AG04449 (cell line): ENCODE results near the gene DDO.

ENCODE experiments used
- CTCF ChIA-PET: fragments of 350-600 bp; formaldehyde crosslinking; extraction: SDS; loops from one replicate; lab custom pipeline; 2021; ENCODE audit warnings: antibody characterized with exemption; lab: Yijun Ruan, JAX
- POLR2A ChIA-PET: fragments of 400-600, 350-600 bp; formaldehyde crosslinking; extraction: SDS; loops from one replicate; lab custom pipeline; 2020; ENCODE audit warnings: antibody characterized with exemption, inconsistent platforms; lab: Yijun Ruan, JAX
- DNase-seq: peaks from one replicate; pipeline ENCODE4 v3.0.0-alpha.2; 2010; ENCODE audit warnings: low read depth, low spot score
- H3K4me3 ChIP-seq: 2 replicates; pipeline ENCODE4 v1.5.1; 2011; ENCODE audit warnings: low read depth, mild to moderate bottlenecking, control low read depth, low read length
- TF ChIP-seq, protein P1 (sequence below): IDR thresholded peaks from one replicate; pipeline ENCODE4 v1.5.1; 2011; ENCODE audit warnings: mild to moderate bottlenecking, moderate library complexity, low read length, control low read depth, inconsistent platforms; ENCODE audit not compliant: insufficient read depth; ENCODE audit errors: missing control alignments

The DDO gene

DNA sequence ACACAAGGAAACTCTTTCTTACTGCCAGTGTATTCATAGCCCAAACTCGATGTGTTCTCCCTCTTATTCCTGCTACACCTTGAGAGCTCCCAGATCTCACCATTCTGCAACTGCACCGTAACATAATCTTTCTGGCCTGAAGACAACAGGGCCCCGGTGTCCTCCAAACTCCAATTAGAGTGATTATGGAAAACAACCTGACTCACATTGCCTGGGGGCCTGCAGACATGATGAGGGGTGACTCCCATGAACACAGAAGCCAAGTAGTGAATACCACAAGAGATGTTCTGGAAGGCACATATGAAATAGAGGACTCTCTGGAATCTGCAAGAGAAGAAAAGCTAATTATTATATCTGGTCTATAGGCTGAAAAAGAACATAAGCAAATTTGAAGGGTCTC, 41.3 kb upstream of the DDO start:
- POLR2A ChIA-PET = no interaction called here
- no peak overlapping the region for H3K4me3 ChIP-seq
- CTCF ChIA-PET = no interaction called here
- DNase-seq = no peak
- TF ChIP-seq, protein P1, sequence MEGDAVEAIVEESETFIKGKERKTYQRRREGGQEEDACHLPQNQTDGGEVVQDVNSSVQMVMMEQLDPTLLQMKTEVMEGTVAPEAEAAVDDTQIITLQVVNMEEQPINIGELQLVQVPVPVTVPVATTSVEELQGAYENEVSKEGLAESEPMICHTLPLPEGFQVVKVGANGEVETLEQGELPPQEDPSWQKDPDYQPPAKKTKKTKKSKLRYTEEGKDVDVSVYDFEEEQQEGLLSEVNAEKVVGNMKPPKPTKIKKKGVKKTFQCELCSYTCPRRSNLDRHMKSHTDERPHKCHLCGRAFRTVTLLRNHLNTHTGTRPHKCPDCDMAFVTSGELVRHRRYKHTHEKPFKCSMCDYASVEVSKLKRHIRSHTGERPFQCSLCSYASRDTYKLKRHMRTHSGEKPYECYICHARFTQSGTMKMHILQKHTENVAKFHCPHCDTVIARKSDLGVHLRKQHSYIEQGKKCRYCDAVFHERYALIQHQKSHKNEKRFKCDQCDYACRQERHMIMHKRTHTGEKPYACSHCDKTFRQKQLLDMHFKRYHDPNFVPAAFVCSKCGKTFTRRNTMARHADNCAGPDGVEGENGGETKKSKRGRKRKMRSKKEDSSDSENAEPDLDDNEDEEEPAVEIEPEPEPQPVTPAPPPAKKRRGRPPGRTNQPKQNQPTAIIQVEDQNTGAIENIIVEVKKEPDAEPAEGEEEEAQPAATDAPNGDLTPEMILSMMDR = no peak

DNA sequence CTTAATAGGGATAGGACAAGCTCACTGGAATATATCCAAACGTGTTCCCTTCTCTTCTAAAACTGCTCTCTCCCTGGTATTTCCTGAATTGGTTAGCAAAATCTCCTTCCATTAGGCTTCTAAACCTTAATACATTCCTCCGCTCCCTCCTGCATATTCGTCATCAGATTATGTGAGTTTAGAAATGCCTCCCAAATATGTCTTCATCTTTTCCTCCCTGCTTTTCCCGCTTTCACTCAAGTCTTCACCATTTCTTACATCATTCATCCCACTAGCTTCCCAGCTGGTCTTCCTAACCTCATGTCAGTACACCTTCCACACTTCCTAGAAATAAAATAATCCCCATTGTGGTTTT, 34.1 kb upstream of the DDO start:
- TF ChIP-seq, protein P1 = no peak
- ChIA-PET CTCF (interaction anchor here (0.9 kb wide), 1 partner anchor 58 kb away, joined by 3 read pairs; no protein-coding TSS in a partner anchor), POLR2A (no interaction called here)
- DNase-seq = no peak
- H3K4me3 ChIP-seq = no peak overlapping the region

DNA sequence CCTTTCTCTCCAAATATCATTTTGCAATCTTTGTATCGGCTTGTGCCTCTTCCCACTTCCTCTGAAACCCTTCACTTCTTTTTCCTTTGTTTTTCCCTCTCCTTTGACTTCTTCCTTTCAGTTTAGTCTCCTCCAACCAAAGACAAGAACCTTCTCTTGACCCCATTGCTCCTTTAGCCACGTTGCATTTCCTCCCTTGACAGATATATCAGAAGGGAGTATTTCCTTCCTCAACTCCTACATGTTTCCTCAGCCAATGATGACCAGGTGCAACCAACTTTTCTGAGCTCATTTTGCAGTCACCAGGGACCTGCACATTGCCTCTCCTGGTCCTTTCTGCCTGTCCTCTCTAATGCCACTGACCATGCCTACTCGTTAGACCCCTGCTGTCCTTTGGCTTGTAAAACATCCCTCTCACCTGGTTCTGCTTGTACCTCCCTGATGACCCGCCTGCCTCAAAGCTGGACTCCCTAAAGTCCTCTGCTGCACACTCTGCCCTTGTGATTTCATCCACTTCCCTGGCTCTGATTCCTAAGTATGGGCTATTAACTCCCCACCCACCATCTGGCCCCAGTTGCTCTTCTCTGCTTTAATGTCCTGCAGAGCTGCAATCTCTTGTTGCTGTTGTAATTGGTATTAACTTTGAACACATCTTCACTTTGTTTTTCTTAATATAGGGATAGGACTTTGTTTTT, 33.6 kb upstream of the DDO start:
- ChIA-PET CTCF (interaction anchor here (0.9 kb wide), 1 partner anchor 58 kb away, joined by 3 read pairs; no protein-coding TSS in a partner anchor), POLR2A (no interaction called here)
- no peak overlapping the region for H3K4me3 ChIP-seq
- DNase-seq = no peak
- TF ChIP-seq, protein P1 = no peak

DNA sequence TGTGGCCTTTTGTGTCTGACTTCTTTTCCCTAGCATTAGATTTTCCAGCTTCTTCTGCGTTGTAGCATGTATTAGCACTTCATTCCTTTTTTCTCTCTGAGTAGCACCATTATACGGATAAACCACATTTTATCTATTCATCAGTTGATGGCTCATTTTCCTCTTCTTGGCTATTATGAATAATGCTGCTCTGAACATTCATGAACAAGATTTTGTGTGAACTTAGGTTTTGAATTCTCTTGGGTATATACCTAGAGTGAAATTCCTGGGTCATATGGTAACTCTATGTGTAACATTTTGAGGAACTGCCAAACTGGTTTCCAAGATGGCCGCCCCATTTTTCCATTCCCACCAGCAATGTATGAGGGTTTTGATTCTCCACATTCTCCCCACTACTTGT, 32.4 kb upstream of the DDO start:
- ChIA-PET CTCF (no interaction called here), POLR2A (no interaction called here)
- TF ChIP-seq, protein P1 = no peak
- no peak for DNase-seq
- H3K4me3 ChIP-seq = no peak overlapping the region

DNA sequence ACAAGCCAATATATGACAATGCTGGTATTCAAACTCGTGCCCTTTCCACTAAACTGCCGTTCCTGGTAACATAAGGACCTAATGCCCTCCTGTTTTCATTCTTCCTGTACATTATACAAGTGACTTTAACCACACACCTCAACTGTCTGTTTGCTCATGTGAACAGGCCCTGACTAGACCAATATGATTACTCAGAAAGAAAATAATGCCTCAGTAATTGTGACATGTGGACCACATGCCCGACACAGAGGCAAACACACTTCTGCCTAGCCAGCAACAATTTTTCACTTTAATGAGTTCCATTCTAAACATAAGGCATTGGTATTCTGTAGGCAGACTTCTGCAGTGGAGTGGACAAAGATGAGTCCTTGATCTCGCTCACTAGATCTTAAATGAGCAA, 31.0 kb upstream of the DDO start:
- CTCF ChIA-PET = no interaction called here
- H3K4me3 ChIP-seq = no peak overlapping the region
- TF ChIP-seq, protein P1 = no peak
- DNase-seq = no peak
- POLR2A ChIA-PET = no interaction called here

DNA sequence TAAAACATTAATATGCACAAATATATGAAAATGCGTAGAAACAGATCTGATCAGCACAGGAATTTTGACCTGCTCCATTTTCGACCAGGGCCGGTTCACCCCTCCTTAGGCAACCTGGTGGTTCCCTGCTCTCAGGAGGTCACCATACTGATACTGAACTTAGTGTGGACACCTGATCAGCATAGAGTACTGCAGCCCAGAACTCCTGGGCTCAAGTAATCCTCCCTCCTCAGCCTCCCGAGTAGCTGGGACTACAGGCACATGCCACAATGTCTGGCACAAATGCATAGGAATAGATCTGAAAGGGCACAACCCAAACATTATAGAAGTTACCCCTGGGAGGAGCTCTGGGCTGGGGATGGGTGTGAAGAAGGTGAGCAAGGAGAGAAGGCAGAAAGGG, 24.7 kb upstream of the DDO start:
- H3K4me3 ChIP-seq = no peak overlapping the region
- TF ChIP-seq, protein P1 = no peak
- CTCF ChIA-PET = no interaction called here
- no peak for DNase-seq
- POLR2A ChIA-PET = no interaction called here
